B cell (primary cell): Measurements from ENCODE around the gene FAM3B. TPM values are rescaled to one million over a fixed set of nuclear protein-coding genes. Genes with fewer than 3 reads are reported as not detected.

ENCODE experiments used
- ATAC-seq: fragments of 200-7000 bp; cut with Tn5 transposase; one replicate; pipeline ENCODE4 v1.10.0; 2021; ENCODE audit warnings: low read depth, mild to moderate bottlenecking, moderate number of reproducible peaks, moderate library complexity
- CTCF ChIA-PET: fragments of 350-600 bp; sonication (Branson Sonifier 250); formaldehyde crosslinking; loops from one replicate; lab custom pipeline; 2021; ENCODE audit warnings: antibody characterized with exemption, inconsistent platforms; lab: Charles Lee
- POLR2A ChIA-PET: fragments of 350-600 bp; sonication (Branson Sonifier 250); formaldehyde crosslinking; loops from one replicate; lab custom pipeline; 2021; ENCODE audit warnings: antibody characterized with exemption; lab: Charles Lee
- DNase-seq: peaks from one replicate; pipeline ENCODE4 v3.0.0; 2013
- H2AFZ ChIP-seq: 2 replicates; pipeline ENCODE4 v1.6.1; 2012; ENCODE audit warnings: mild to moderate bottlenecking, low read depth, low read length; ENCODE audit not compliant: insufficient read depth, poor library complexity, severe bottlenecking
- H3K27ac ChIP-seq, 2 donors: 1 replicate in 1 of 2; 2 replicates in 1 of 2; pipeline ENCODE4 v1.5.1; 2012 to 2013; ENCODE audit warnings: low read length in 2 of 2, mild to moderate bottlenecking in 2 of 2, moderate library complexity in 1 of 2
- H3K27me3 ChIP-seq, 4 experiments: fragments of 200-600 bp in 1 of 4; sonication (generic) in 1 of 4; replicated peaks in 1 of 4; 1 replicate in 2 of 4; 2 replicates in 2 of 4; pipeline versions ENCODE4 v1.6.1 to v1.7.0; 2013 to 2016; ENCODE audit warnings: low read length in 3 of 4, mild to moderate bottlenecking in 2 of 4, mixed read lengths in 1 of 4, moderate library complexity in 1 of 4; ENCODE audit not compliant: insufficient read depth in 4 of 4, control insufficient read depth in 3 of 4; ENCODE audit errors: control extremely low read depth in 1 of 4
- H3K36me3 ChIP-seq, 2 experiments: replicated peaks in 1 of 2; 1 replicate in 1 of 2; 2 replicates in 1 of 2; pipeline versions ENCODE4 v1.6.1 to v1.7.1; 2013; ENCODE audit warnings: low read length in 1 of 2; ENCODE audit not compliant: insufficient read depth in 2 of 2, control insufficient read depth in 1 of 2; ENCODE audit errors: control extremely low read depth in 1 of 2, extremely low read depth in 1 of 2
- H3K4me1 ChIP-seq, 2 donors: fragments of 200-600 bp in 1 of 2; sonication (generic) in 1 of 2; 1 replicate in 1 of 2; 2 replicates in 1 of 2; pipeline versions ENCODE4 v1.5.1 to v1.6.1; 2013 to 2017; ENCODE audit warnings: low read length in 2 of 2; ENCODE audit not compliant: control insufficient read depth in 2 of 2, insufficient read depth in 2 of 2
- H3K4me2 ChIP-seq: replicated peaks from 2 replicates; pipeline ENCODE3; 2012; ENCODE audit warnings: mild to moderate bottlenecking, low read depth, low read length; ENCODE audit not compliant: poor library complexity, severe bottlenecking
- H3K4me3 ChIP-seq, 5 experiments: fragments of 200-600 bp in 1 of 5; sonication (generic) in 1 of 5; 1 replicate in 3 of 5; 2 replicates in 2 of 5; pipeline versions ENCODE4 v1.5.1 to v1.7.0; 2011 to 2016; ENCODE audit warnings: low read length in 4 of 5, mild to moderate bottlenecking in 4 of 5, low read depth in 2 of 5, control low read depth in 1 of 5, moderate library complexity in 1 of 5; ENCODE audit not compliant: insufficient read depth in 1 of 5; ENCODE audit errors: control extremely low read depth in 1 of 5, extremely low read depth in 1 of 5
- H3K79me2 ChIP-seq: fragments of 200-600 bp; sonication (generic); one replicate; pipeline ENCODE4 v1.6.0; 2016; ENCODE audit warnings: low read length; ENCODE audit not compliant: control insufficient read depth, insufficient read depth
- H3K9ac ChIP-seq: fragments of 200-600 bp; sonication (generic); 2 replicates; pipeline ENCODE4 v1.6.1; 2017; ENCODE audit warnings: mild to moderate bottlenecking, low read length, moderate library complexity
- H3K9me3 ChIP-seq, 3 donors: one replicate each; pipeline versions ENCODE4 v1.6.1 to v1.7.1; 2013; ENCODE audit warnings: low read length in 2 of 3; ENCODE audit not compliant: control insufficient read depth in 2 of 3, insufficient read depth in 1 of 3; ENCODE audit errors: control extremely low read depth in 1 of 3
- H4K20me1 ChIP-seq: 2 replicates; pipeline ENCODE4 v1.6.0; 2012; ENCODE audit warnings: mild to moderate bottlenecking, low read length; ENCODE audit not compliant: insufficient read depth, control insufficient read depth, poor library complexity, severe bottlenecking
- H3K27ac Mint-ChIP-seq: one replicate; pipeline ENCODE4 v1.8.0; 2021; ENCODE audit warnings: mixed read lengths
- H3K27me3 Mint-ChIP-seq: one replicate; pipeline ENCODE4 v1.8.0; 2021; ENCODE audit warnings: mixed read lengths
- H3K4me1 Mint-ChIP-seq: one replicate; pipeline ENCODE4 v1.8.0; 2021; ENCODE audit warnings: mixed read lengths
- H3K4me3 Mint-ChIP-seq: one replicate; pipeline ENCODE4 v1.8.0; 2021; ENCODE audit warnings: mixed read lengths
- H3K9me3 Mint-ChIP-seq: one replicate; pipeline ENCODE4 v1.8.0; 2022; ENCODE audit warnings: mixed read lengths; ENCODE audit not compliant: insufficient read depth
- EZH2 ChIP-seq: IDR thresholded peaks from 2 replicates; pipeline ENCODE4 v1.6.1; 2012; ENCODE audit warnings: borderline replicate concordance, low read depth, mild to moderate bottlenecking, moderate library complexity, low read length; ENCODE audit not compliant: insufficient read depth, poor library complexity, severe bottlenecking
- WGBS: methylation state at CpG from one replicate; pipeline ENCODE4 v1.1.5; 2013; ENCODE audit warnings: missing lambda C conversion rate; ENCODE audit not compliant: insufficient coverage; 5-methylcytosine and 5-hydroxymethylcytosine counted together
- intact Hi-C: fragments of 100-400 bp; cut with micrococcal nuclease; formaldehyde crosslinking; loops from one replicate; pipeline ENCODE4 v1.10.0; 2022
- polyA plus RNA-seq: library from polyadenylated mRNA; depleted of rRNA; stranded (reverse); fragments of >200 nt; gene quantifications from 2 replicates; pipeline ENCODE4 v1.2.3, GENCODE V29; 2012
- total RNA-seq, 2 donors: library from RNA; stranded (reverse); fragments of 120-200 nt in 1 of 2; gene quantifications; 1 replicate in 1 of 2; 2 replicates in 1 of 2; pipeline versions ENCODE4 v1.2.3 to v1.2.4, GENCODE V29; 2013 to 2022
- TF ChIP-seq, protein P1 (sequence below): fragments of 200-600 bp; IDR thresholded peaks from one replicate; pipeline ENCODE4 v1.8.0; 2022; ENCODE audit warnings: antibody characterized with exemption, mild to moderate bottlenecking

The FAM3B gene
- total and polyA plus RNA-seq, 2 donors (not counting 1 experiment from before 2014, with no cell fraction given), result 0.09 TPM; not detected in 1

DNA sequence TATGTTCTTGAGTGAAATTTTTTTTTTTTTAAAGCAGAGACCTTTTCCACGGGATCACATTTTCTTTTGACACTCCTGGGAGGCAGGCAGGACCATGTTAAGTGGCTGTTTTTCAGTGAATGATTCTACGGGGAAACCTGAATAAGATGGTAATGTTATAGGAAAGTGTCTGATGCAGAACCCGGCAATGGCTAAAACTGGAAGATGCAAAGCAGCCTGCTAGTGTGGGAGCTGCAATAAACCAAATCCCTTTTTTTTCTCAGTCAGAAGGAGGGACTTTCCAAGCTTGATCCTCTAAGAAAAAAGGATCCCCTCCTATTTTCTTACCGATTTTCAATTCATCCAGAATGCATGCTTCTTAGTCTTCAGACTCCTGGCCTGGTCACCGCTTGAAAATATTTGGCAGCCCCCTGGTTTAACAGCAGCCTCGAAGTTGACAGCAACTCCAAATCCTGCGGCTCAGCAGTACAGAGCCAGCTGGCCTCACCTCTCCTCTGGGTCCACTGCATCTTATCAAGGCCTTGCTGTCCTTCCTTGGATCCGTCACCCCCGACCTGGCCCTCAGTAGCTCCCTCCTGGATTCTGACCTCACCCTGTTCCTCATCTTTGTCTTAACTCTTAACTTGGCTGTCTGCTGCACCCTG, 50.8 kb downstream of the FAM3B start:
- Histone ChIP-seq H3K4me2 (peak overlapping the region; percentile 80), H3K9ac (peak overlapping the region; percentile 57), H3K9me3 (no peaks in the 10 kb centered on the region), H3K27ac (peak overlapping the region; percentile 69 to 88), H2AFZ (no peak overlapping the region), H4K20me1 (no peaks in the 10 kb centered on the region), H3K27me3 (no peaks in the 10 kb centered on the region), H3K4me3 (peak overlapping the region; percentile 28 to 81 (median 36)), H3K36me3 (peaks cover 0 to 19% of the 10 kb centered on the region in 2 experiments), H3K79me2 (peaks cover 68% of the 10 kb centered on the region), H3K4me1 (peaks cover 79 to 89% of the 10 kb centered on the region in 2 donors)
- no peak for DNase-seq
- no peaks in the 10 kb centered on the region for H3K9me3 Mint-ChIP-seq
- intact Hi-C loops, result loop anchor here (5.0 to 10.0 kb wide), 3 partner anchors 85 to 867 kb away; no protein-coding TSS in a partner anchor
- H3K27me3 Mint-ChIP-seq, result no peaks in the 10 kb centered on the region
- H3K4me3 Mint-ChIP-seq, result peak overlapping the region; percentile 74
- POLR2A ChIA-PET, result interaction anchor here (0.8 to 2.7 kb wide), 4 partner anchors 56 to 84 kb away, joined by 3 to 17 read pairs (median 4); partner anchors contain the start of gene MX1
- H3K4me1 Mint-ChIP-seq, result peaks cover 90% of the 10 kb centered on the region
- ATAC-seq, result no peak
- TF ChIP-seq EZH2, result no peak
- TF ChIP-seq, protein P1, sequence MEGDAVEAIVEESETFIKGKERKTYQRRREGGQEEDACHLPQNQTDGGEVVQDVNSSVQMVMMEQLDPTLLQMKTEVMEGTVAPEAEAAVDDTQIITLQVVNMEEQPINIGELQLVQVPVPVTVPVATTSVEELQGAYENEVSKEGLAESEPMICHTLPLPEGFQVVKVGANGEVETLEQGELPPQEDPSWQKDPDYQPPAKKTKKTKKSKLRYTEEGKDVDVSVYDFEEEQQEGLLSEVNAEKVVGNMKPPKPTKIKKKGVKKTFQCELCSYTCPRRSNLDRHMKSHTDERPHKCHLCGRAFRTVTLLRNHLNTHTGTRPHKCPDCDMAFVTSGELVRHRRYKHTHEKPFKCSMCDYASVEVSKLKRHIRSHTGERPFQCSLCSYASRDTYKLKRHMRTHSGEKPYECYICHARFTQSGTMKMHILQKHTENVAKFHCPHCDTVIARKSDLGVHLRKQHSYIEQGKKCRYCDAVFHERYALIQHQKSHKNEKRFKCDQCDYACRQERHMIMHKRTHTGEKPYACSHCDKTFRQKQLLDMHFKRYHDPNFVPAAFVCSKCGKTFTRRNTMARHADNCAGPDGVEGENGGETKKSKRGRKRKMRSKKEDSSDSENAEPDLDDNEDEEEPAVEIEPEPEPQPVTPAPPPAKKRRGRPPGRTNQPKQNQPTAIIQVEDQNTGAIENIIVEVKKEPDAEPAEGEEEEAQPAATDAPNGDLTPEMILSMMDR, result no peak
- peak overlapping the region; percentile 87 for H3K27ac Mint-ChIP-seq
- CTCF ChIA-PET, result interaction anchor here (0.9 to 4.1 kb wide), 10 partner anchors 9 to 84 kb away, joined by 3 to 46 read pairs (median 4); partner anchors contain the start of gene MX1
- WGBS, result 37% methylated on average over 9 of the region's 9 CpGs
